GM23338 (cell line): ENCODE measurements around the gene AKT1S1. TPM values are rescaled to one million over a fixed set of nuclear protein-coding genes. Genes with fewer than 3 reads are reported as not detected.

Source experiments
- ATAC-seq: fragments of 200-7000 bp; cut with Tn5 transposase; 3 replicates; pipeline ENCODE4 v1.9.1; 2020
- DNase-seq: peaks from one replicate; pipeline ENCODE4 v3.0.0-alpha.2; 2015; ENCODE audit warnings: low spot score
- H2AFZ ChIP-seq: fragments of 200-600 bp; sonication (generic); 2 replicates; pipeline ENCODE4 v1.8.0; 2016; ENCODE audit warnings: antibody characterized with exemption, mild to moderate bottlenecking, moderate library complexity
- H3F3A ChIP-seq: fragments of 200-600 bp; sonication (generic); replicated peaks from 2 replicates; pipeline ENCODE4 v1.8.0; 2017; ENCODE audit warnings: antibody characterized with exemption, mixed run types, low read depth
- H3K27ac ChIP-seq: fragments of 200-600 bp; sonication (generic); 2 replicates; pipeline ENCODE4 v1.6.1; 2016; ENCODE audit warnings: low read depth
- H3K27me3 ChIP-seq: fragments of 200-600 bp; sonication (generic); 2 replicates; pipeline ENCODE4 v1.8.0; 2016; ENCODE audit warnings: mild to moderate bottlenecking, mixed run types, moderate library complexity; ENCODE audit not compliant: insufficient read depth
- H3K36me3 ChIP-seq: fragments of 200-600 bp; sonication (generic); 2 replicates; pipeline ENCODE4 v1.8.0; 2016; ENCODE audit warnings: mild to moderate bottlenecking; ENCODE audit not compliant: insufficient read depth
- H3K4me1 ChIP-seq: fragments of 200-600 bp; sonication (generic); 2 replicates; pipeline ENCODE4 v1.8.0; 2016; ENCODE audit warnings: mild to moderate bottlenecking, moderate library complexity; ENCODE audit not compliant: insufficient read depth
- H3K4me2 ChIP-seq: fragments of 200-600 bp; sonication (generic); 2 replicates; pipeline ENCODE4 v1.7.1; 2017; ENCODE audit warnings: mixed run types
- H3K4me3 ChIP-seq: fragments of 200-600 bp; sonication (generic); 2 replicates; pipeline ENCODE4 v1.6.1; 2016; ENCODE audit warnings: mixed run types
- H3K79me2 ChIP-seq: fragments of 200-600 bp; sonication (generic); replicated peaks from 2 replicates; pipeline ENCODE4 v1.8.0; 2017; ENCODE audit warnings: mild to moderate bottlenecking; ENCODE audit not compliant: insufficient read depth
- H3K9me2 ChIP-seq: fragments of 200-600 bp; sonication (generic); 2 replicates; pipeline ENCODE4 v1.8.0; 2017; ENCODE audit not compliant: insufficient read depth
- H4K20me1 ChIP-seq: fragments of 200-600 bp; sonication (generic); replicated peaks from 2 replicates; pipeline ENCODE4 v1.8.0; 2017; ENCODE audit warnings: mild to moderate bottlenecking; ENCODE audit not compliant: insufficient read depth
- H3K27ac Mint-ChIP-seq: 2 replicates; pipeline ENCODE4 v1.8.0; 2020; ENCODE audit warnings: inconsistent platforms, mild to moderate bottlenecking, moderate library complexity, mixed read lengths
- H3K27me3 Mint-ChIP-seq: 3 replicates; pipeline ENCODE4 v1.8.0; 2022; ENCODE audit warnings: low read depth, mild to moderate bottlenecking, moderate library complexity, mixed read lengths, inconsistent platforms; ENCODE audit not compliant: insufficient read depth, poor library complexity
- H3K36me3 Mint-ChIP-seq: 3 replicates; pipeline ENCODE4 v1.8.0; 2021; ENCODE audit warnings: low read depth, mild to moderate bottlenecking, inconsistent platforms, moderate library complexity, mixed read lengths
- H3K4me1 Mint-ChIP-seq: 3 replicates; pipeline ENCODE4 v1.8.0; 2020; ENCODE audit warnings: mild to moderate bottlenecking, inconsistent platforms, mixed read lengths
- H3K4me3 Mint-ChIP-seq: 3 replicates; pipeline ENCODE4 v1.8.0; 2021; ENCODE audit warnings: moderate library complexity, mild to moderate bottlenecking, inconsistent platforms, mixed read lengths
- H3K9me3 Mint-ChIP-seq: 3 replicates; pipeline ENCODE4 v1.8.0; 2020; ENCODE audit warnings: moderate library complexity, mild to moderate bottlenecking, inconsistent platforms, mixed read lengths
- EZH2phosphoT487 ChIP-seq: fragments of 200-600 bp; sonication (generic); IDR thresholded peaks from one replicate; pipeline ENCODE4 v1.8.1; 2018; ENCODE audit warnings: antibody characterized with exemption; ENCODE audit not compliant: unreplicated experiment
- JUNB ChIP-seq: IDR thresholded peaks from one replicate; pipeline ENCODE4 v1.6.1; 2016; ENCODE audit warnings: antibody characterized with exemption; ENCODE audit not compliant: unreplicated experiment
- POLR2AphosphoS5 ChIP-seq: IDR thresholded peaks from 2 replicates; pipeline ENCODE4 v1.6.1; 2016; ENCODE audit warnings: antibody characterized with exemption, low read depth
- STAT1 ChIP-seq: IDR thresholded peaks from one replicate; pipeline ENCODE4 v1.6.1; 2016; ENCODE audit warnings: antibody characterized with exemption; ENCODE audit not compliant: unreplicated experiment
- ZNF114 ChIP-seq: fragments of 250-450 bp; sonication (Bioruptor Pico); IDR thresholded peaks from 2 replicates; pipeline ENCODE4 v1.5.0; 2020; ENCODE audit warnings: mild to moderate bottlenecking, moderate library complexity
- ZNF331 ChIP-seq: fragments of 250-450 bp; sonication (Bioruptor Pico); IDR thresholded peaks from 2 replicates; pipeline ENCODE4 v1.5.0; 2020; ENCODE audit warnings: low read depth, mild to moderate bottlenecking, moderate library complexity
- ZNF462 ChIP-seq: fragments of 250-450 bp; sonication (Bioruptor Pico); IDR thresholded peaks from 2 replicates; pipeline ENCODE4 v1.5.0; 2020; ENCODE audit warnings: mild to moderate bottlenecking, moderate library complexity
- polyA plus RNA-seq: library from polyadenylated mRNA; unstranded; fragments of >200 nt; fragmentation: Nextera tagmentation; extraction: Ambion mirVana; gene quantifications from 2 replicates; pipeline ENCODE4 v1.2.1, GENCODE V29; 2016
- total RNA-seq: library from RNA; depleted of rRNA; stranded (reverse); fragments of >200 nt; shearing (Covaris generic); gene quantifications from 2 replicates; pipeline ENCODE4 v1.2.3, GENCODE V29; 2014
- TF ChIP-seq, protein P1 (sequence below): IDR thresholded peaks from 2 replicates; pipeline ENCODE4 v1.6.1; 2016; ENCODE audit warnings: antibody characterized with exemption

AKT1S1 gene
- total and polyA plus RNA-seq, 2 experiments from 2014 or later = 21.5 to 28.6 TPM

DNA sequence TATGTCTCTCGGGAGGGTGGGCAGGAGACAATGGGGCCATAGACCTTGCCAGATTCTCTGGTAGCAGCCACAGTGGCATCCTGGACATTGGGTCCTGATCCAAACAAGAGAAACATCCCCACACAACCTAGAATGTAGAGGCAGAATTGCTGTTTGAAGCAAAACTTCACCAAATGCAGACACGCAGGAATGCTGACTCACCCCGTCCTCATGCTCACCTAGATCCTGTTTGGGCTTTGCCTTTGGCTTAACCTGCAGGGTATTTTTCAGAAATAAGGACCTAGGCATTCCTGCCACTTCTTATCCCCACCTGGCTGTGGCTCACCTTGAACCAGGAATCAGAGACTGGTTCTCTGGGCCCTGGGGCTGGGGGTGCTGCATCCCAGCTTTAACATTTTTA lies 7.6 kb upstream of the AKT1S1 start (continued):
- TF ChIP-seq ZNF462 (CRISPR knock-in tag) = no peak
- TF ChIP-seq, protein P1, sequence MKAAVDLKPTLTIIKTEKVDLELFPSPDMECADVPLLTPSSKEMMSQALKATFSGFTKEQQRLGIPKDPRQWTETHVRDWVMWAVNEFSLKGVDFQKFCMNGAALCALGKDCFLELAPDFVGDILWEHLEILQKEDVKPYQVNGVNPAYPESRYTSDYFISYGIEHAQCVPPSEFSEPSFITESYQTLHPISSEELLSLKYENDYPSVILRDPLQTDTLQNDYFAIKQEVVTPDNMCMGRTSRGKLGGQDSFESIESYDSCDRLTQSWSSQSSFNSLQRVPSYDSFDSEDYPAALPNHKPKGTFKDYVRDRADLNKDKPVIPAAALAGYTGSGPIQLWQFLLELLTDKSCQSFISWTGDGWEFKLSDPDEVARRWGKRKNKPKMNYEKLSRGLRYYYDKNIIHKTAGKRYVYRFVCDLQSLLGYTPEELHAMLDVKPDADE = no peak
- no peak for TF ChIP-seq POLR2AphosphoS5
- TF ChIP-seq JUNB = no peak

DNA sequence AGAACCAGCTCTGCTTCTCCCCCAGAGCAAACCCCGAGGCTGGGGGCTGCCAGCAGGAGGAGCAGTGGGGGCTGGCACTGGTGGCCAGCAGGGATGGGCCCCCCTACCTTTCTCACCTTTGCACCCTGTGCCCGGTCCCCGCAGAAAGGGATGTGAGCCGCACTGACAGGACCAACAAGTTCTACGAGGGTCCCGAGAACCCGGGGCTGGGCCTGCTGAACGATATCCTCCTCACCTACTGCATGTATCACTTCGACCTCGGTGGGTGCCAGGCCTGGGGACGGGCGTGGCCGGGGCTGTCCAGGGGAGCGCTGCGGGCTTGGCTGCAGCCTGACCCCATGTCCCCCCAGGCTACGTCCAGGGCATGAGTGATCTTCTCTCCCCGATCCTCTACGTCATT lies 7.0 kb upstream of the AKT1S1 start:
- no peak overlapping the region for H3K27ac Mint-ChIP-seq
- peaks cover 69% of the 10 kb centered on the region for H3K36me3 Mint-ChIP-seq
- no peak for ATAC-seq
- Histone ChIP-seq H2AFZ (no peak overlapping the region), H3F3A (peaks cover 18% of the 10 kb centered on the region; the same call in 1 of the 2 replicates), H3K27ac (no peak overlapping the region), H3K4me3 (no peak overlapping the region), H3K79me2 (peaks cover 11% of the 10 kb centered on the region), H3K4me2 (no peak overlapping the region), H3K27me3 (no peaks in the 10 kb centered on the region), H3K4me1 (peaks cover 2% of the 10 kb centered on the region; the same call in 1 of the 2 replicates), H3K9me2 (no peaks in the 10 kb centered on the region), H3K36me3 (peaks cover 36% of the 10 kb centered on the region), H4K20me1 (peaks cover 8% of the 10 kb centered on the region)
- H3K27me3 Mint-ChIP-seq = peaks cover 13% of the 10 kb centered on the region
- H3K4me1 Mint-ChIP-seq = peaks cover 5% of the 10 kb centered on the region; the same call in 2 of the 3 replicates
- no peak for DNase-seq
- no peak overlapping the region for H3K4me3 Mint-ChIP-seq
- peaks cover 8% of the 10 kb centered on the region; the same call in 2 of the 3 replicates for H3K9me3 Mint-ChIP-seq
- TF ChIP-seq ZNF462 (CRISPR knock-in tag) = no peak
- TF ChIP-seq ZNF114 = no peak
- TF ChIP-seq EZH2phosphoT487 = no peak
- TF ChIP-seq STAT1 = no peak
- TF ChIP-seq ZNF331 (CRISPR knock-in tag) = no peak
